CD14-positive monocyte (primary cell): ENCODE measurements around the gene E2F2. TPM values are rescaled to one million over a fixed set of nuclear protein-coding genes. Genes with fewer than 3 reads are reported as not detected.

Experiments
- DNase-seq, 3 donors: peaks; one replicate each; pipeline ENCODE4 v3.0.0-alpha.2; 2011 to 2022
- H2AFZ ChIP-seq: 2 replicates; pipeline ENCODE4 v1.6.0; 2012; ENCODE audit warnings: mild to moderate bottlenecking, low read depth, low read length, inconsistent platforms; ENCODE audit not compliant: insufficient read depth, poor library complexity, severe bottlenecking
- H3K27ac ChIP-seq, 2 donors: 1 replicate in 1 of 2; 2 replicates in 1 of 2; pipeline ENCODE4 v1.5.1; 2012 to 2013; ENCODE audit warnings: low read length in 2 of 2, control low read depth in 1 of 2, inconsistent platforms in 1 of 2, low read depth in 1 of 2, mild to moderate bottlenecking in 1 of 2
- H3K27me3 ChIP-seq, 2 donors: one replicate each; pipeline versions ENCODE4 v1.6.0 to v1.6.1; 2011 to 2013; ENCODE audit warnings: low read length in 2 of 2; ENCODE audit not compliant: control insufficient read depth in 2 of 2, insufficient read depth in 2 of 2
- H3K36me3 ChIP-seq, 2 donors: replicated peaks in 1 of 2; 1 replicate in 1 of 2; 2 replicates in 1 of 2; pipeline versions ENCODE4 v1.5.1 to v1.6.1; 2012 to 2013; ENCODE audit warnings: low read length in 2 of 2, control low read depth in 1 of 2, inconsistent platforms in 1 of 2, mild to moderate bottlenecking in 1 of 2; ENCODE audit not compliant: insufficient read depth in 2 of 2, control insufficient read depth in 1 of 2
- H3K4me1 ChIP-seq, 2 donors: 1 replicate in 1 of 2; 2 replicates in 1 of 2; pipeline versions ENCODE4 v1.5.1 to v1.6.1; 2012 to 2013; ENCODE audit warnings: low read length in 2 of 2, control low read depth in 1 of 2, inconsistent platforms in 1 of 2, mild to moderate bottlenecking in 1 of 2, moderate library complexity in 1 of 2; ENCODE audit not compliant: insufficient read depth in 2 of 2, control insufficient read depth in 1 of 2
- H3K4me2 ChIP-seq: replicated peaks from 2 replicates; pipeline ENCODE3; 2012; ENCODE audit warnings: low read length, moderate library complexity, mild to moderate bottlenecking; ENCODE audit not compliant: poor library complexity, severe bottlenecking; ENCODE audit errors: extremely low read depth
- H3K4me3 ChIP-seq, 3 experiments: fragments of 200-600 bp in 1 of 3; sonication (generic) in 1 of 3; replicated peaks in 1 of 3; 1 replicate in 2 of 3; 2 replicates in 1 of 3; pipeline ENCODE4 v1.5.1; 2011 to 2013; ENCODE audit warnings: low read length in 3 of 3, mild to moderate bottlenecking in 3 of 3, control low read depth in 2 of 3, low read depth in 2 of 3, inconsistent platforms in 1 of 3, moderate library complexity in 1 of 3
- H3K79me2 ChIP-seq: 2 replicates; pipeline ENCODE4 v1.6.0; 2012; ENCODE audit warnings: mild to moderate bottlenecking, control low read depth, inconsistent platforms, low read length, moderate library complexity; ENCODE audit not compliant: insufficient read depth
- H3K9ac ChIP-seq: 2 replicates; pipeline ENCODE4 v1.6.0; 2017; ENCODE audit warnings: low read length, mild to moderate bottlenecking; ENCODE audit not compliant: insufficient read depth, poor library complexity, severe bottlenecking
- H3K9me3 ChIP-seq, 2 donors: replicated peaks in 1 of 2; 1 replicate in 1 of 2; 2 replicates in 1 of 2; pipeline versions ENCODE4 v1.5.1 to v1.6.1; 2012 to 2013; ENCODE audit warnings: low read length in 2 of 2, control low read depth in 1 of 2; ENCODE audit not compliant: control insufficient read depth in 1 of 2, insufficient read depth in 1 of 2
- H4K20me1 ChIP-seq: 2 replicates; pipeline ENCODE4 v1.6.0; 2012; ENCODE audit warnings: mild to moderate bottlenecking, low read length, control low read depth, moderate library complexity; ENCODE audit not compliant: insufficient read depth
- H3K27ac Mint-ChIP-seq, 7 donors: one replicate each; pipeline ENCODE4 v1.8.0; 2020; ENCODE audit warnings: mild to moderate bottlenecking in 7 of 7, mixed read lengths in 7 of 7, moderate library complexity in 6 of 7, inconsistent platforms in 2 of 7
- H3K27me3 Mint-ChIP-seq, 3 donors: one replicate each; pipeline ENCODE4 v1.8.0; 2021 to 2022; ENCODE audit warnings: low read depth in 3 of 3, mild to moderate bottlenecking in 3 of 3, mixed read lengths in 3 of 3, moderate library complexity in 3 of 3, inconsistent platforms in 1 of 3
- H3K36me3 Mint-ChIP-seq, 2 donors: one replicate each; pipeline ENCODE4 v1.8.0; 2020; ENCODE audit warnings: mixed read lengths in 2 of 2, inconsistent platforms in 1 of 2, mild to moderate bottlenecking in 1 of 2
- H3K4me1 Mint-ChIP-seq: one replicate; pipeline ENCODE4 v1.8.0; 2020; ENCODE audit warnings: mild to moderate bottlenecking, mixed read lengths
- H3K4me3 Mint-ChIP-seq, 2 donors: one replicate each; pipeline ENCODE4 v1.8.0; 2020; ENCODE audit warnings: mild to moderate bottlenecking in 2 of 2, mixed read lengths in 2 of 2, moderate library complexity in 1 of 2
- H3K9me3 Mint-ChIP-seq, 7 donors: one replicate each; pipeline ENCODE4 v1.8.0; 2020 to 2022; ENCODE audit warnings: mixed read lengths in 7 of 7, mild to moderate bottlenecking in 6 of 7, moderate library complexity in 6 of 7, inconsistent platforms in 2 of 7
- WGBS: methylation state at CpG from one replicate; pipeline ENCODE4 v1.1.5; 2013; ENCODE audit warnings: missing lambda C conversion rate; ENCODE audit not compliant: insufficient coverage; 5-methylcytosine and 5-hydroxymethylcytosine counted together
- intact Hi-C, 2 donors: fragments of 100-400 bp; cut with micrococcal nuclease; formaldehyde crosslinking; loops; one replicate each; pipeline versions ENCODE4 v1.15.0 to v1.15.1; 2023
- polyA plus RNA-seq, 3 donors: library from polyadenylated mRNA; depleted of rRNA in 1 of 3; unstranded in 2 of 3; stranded (reverse) in 1 of 3; fragments of 300-500 nt in 2 of 3; fragments of >200 nt in 1 of 3; fragmentation: Illumina TruSeq in 2 of 3; gene quantifications; 1 replicate in 2 of 3; 2 replicates in 1 of 3; pipeline ENCODE4 v1.2.3, GENCODE V29; 2012 to 2021
- TF ChIP-seq, protein P1 (sequence below): fragments of 200-600 bp; IDR thresholded peaks from one replicate; pipeline ENCODE4 v1.8.0; 2022; ENCODE audit warnings: antibody characterized with exemption, mild to moderate bottlenecking

E2F2 gene
- polyA plus RNA-seq, 3 donors = 0.24 to 4.7 (median 1.8) TPM

DNA sequence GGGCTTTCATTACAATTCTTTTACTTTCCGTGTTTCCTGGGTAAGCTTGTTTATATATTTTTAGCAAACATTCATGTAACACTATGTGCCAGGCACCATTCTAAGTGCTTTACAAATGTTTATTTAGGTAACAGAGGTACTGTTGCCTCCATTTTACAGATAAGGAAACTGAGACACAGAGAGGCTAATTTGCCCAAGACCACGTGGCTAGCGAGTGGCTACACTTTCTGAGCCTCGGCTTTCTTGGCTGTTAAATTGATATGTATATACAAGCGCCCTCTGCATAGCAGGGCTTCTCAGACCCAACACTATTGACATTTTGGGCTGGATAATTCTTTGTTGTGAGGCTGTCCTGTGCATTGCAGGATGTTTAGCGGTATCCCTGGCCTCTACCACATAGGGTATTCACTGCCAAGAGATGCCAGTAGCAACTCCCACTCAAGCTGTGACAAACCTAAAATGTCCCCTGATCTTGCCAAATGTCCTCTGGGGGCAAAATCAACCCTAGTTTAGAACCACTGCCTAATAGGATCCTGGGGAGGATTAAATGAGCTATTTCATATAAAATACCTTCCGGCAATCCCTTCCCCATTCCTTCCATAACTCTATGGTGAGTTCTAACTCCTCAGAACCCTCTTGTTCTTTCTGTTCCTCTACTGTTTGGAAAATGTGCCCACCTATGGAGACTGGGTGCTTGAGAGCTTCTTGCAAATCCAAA lies 45.5 kb upstream of the E2F2 start:
- peak overlapping the region in 2 of 7 donors; percentile 54 to 77 for H3K27ac Mint-ChIP-seq
- H4K20me1 ChIP-seq = no peaks in the 10 kb centered on the region
- H3K4me3 ChIP-seq = no peak overlapping the region
- peaks cover 0 to 3% (median 0%) of the 10 kb centered on the region in 7 donors for H3K9me3 Mint-ChIP-seq
- no peaks in the 10 kb centered on the region for H3K36me3 ChIP-seq
- H2AFZ ChIP-seq = no peak overlapping the region
- no peaks in the 10 kb centered on the region for H3K9me3 ChIP-seq
- TF ChIP-seq, protein P1, sequence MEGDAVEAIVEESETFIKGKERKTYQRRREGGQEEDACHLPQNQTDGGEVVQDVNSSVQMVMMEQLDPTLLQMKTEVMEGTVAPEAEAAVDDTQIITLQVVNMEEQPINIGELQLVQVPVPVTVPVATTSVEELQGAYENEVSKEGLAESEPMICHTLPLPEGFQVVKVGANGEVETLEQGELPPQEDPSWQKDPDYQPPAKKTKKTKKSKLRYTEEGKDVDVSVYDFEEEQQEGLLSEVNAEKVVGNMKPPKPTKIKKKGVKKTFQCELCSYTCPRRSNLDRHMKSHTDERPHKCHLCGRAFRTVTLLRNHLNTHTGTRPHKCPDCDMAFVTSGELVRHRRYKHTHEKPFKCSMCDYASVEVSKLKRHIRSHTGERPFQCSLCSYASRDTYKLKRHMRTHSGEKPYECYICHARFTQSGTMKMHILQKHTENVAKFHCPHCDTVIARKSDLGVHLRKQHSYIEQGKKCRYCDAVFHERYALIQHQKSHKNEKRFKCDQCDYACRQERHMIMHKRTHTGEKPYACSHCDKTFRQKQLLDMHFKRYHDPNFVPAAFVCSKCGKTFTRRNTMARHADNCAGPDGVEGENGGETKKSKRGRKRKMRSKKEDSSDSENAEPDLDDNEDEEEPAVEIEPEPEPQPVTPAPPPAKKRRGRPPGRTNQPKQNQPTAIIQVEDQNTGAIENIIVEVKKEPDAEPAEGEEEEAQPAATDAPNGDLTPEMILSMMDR = no peak
- no peaks in the 10 kb centered on the region for H3K36me3 Mint-ChIP-seq
- peak overlapping the region in 1 of 2 donors; percentile 39 for H3K4me3 Mint-ChIP-seq
- H3K79me2 ChIP-seq = no peaks in the 10 kb centered on the region
- H3K4me2 ChIP-seq = no peak overlapping the region
- no peak for DNase-seq
- H3K4me1 ChIP-seq = peaks cover 6 to 8% of the 10 kb centered on the region in 2 donors
- H3K9ac ChIP-seq = no peak overlapping the region
- peaks cover 1 to 6% of the 10 kb centered on the region in 2 donors for H3K27me3 ChIP-seq
- H3K27ac ChIP-seq = no peak overlapping the region
- peaks cover 10% of the 10 kb centered on the region for H3K4me1 Mint-ChIP-seq
- WGBS = 100% methylated on average over 2 of the region's 7 CpGs
- intact Hi-C loops = no loop called here
- H3K27me3 Mint-ChIP-seq = peaks cover 9 to 25% (median 9%) of the 10 kb centered on the region in 3 donors

DNA sequence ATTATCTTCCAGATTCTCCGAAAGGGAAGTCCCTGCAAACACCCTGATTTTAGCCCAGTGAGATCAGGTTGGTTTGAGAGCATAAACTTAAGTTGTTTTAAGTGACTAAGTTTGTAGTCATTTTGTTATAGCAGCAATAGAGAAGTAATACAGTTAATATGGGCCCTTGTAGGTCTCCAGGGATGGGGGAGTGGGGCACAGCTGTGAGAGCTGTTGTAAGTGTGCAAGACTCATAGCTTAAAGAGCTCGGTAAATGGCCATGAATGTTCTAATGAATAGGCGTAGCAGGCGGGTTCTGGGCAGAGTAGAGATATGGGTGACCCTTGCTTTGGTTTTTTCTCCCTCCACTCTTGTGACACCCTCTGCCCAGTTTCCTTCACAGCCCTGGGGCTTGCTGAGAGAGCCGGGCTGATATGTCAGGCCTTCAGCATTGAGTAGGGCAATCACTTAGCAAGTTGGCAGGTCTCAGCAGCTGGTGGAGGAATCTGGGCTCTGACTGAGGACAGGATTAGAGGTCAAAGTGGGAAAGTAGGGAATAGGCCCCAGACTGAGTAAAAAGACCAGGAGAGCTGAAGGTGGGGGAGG lies 44.3 kb upstream of the E2F2 start:
- WGBS = 80% methylated on average over 3 of the region's 5 CpGs
- Mint-ChIP-seq H3K27me3 (peaks cover 16 to 36% (median 20%) of the 10 kb centered on the region in 3 donors), H3K27ac (peak overlapping the region in 1 of 7 donors; percentile 34), H3K9me3 (peaks cover 0 to 3% (median 0%) of the 10 kb centered on the region in 7 donors), H3K4me1 (peaks cover 10% of the 10 kb centered on the region), H3K36me3 (no peaks in the 10 kb centered on the region), H3K4me3 (no peak overlapping the region)
- Histone ChIP-seq H2AFZ (no peak overlapping the region), H3K4me1 (peaks cover 6 to 8% of the 10 kb centered on the region in 2 donors), H3K79me2 (no peaks in the 10 kb centered on the region), H4K20me1 (no peaks in the 10 kb centered on the region), H3K9me3 (no peaks in the 10 kb centered on the region), H3K9ac (no peak overlapping the region), H3K4me2 (no peak overlapping the region), H3K27ac (no peak overlapping the region), H3K27me3 (peaks cover 8 to 15% of the 10 kb centered on the region in 2 donors), H3K4me3 (no peak overlapping the region), H3K36me3 (no peaks in the 10 kb centered on the region)
- no peak for DNase-seq
- TF ChIP-seq, protein P1 = no peak
- intact Hi-C loops = no loop called here
